Cardiac fibroblast (primary cell): ENCODE data around the gene CCDC149.

Source experiments
- DNase-seq, 2 donors: peaks; one replicate each; pipeline versions ENCODE4 v3.0.0 to v3.0.0-alpha.2; 2010; ENCODE audit warnings: low read depth in 2 of 2
- H3K4me3 ChIP-seq, 2 donors: replicated peaks in 1 of 2; 1 replicate in 1 of 2; 2 replicates in 1 of 2; pipeline ENCODE4 v1.5.1; 2011; ENCODE audit warnings: low read depth in 2 of 2, low read length in 2 of 2, mild to moderate bottlenecking in 2 of 2, moderate library complexity in 1 of 2
- CTCF ChIP-seq: IDR thresholded peaks from one replicate; pipeline ENCODE4 v1.5.1; 2011; ENCODE audit warnings: low read depth, mild to moderate bottlenecking, low read length, inconsistent platforms

The CCDC149 gene

GRCh38 chr4:24813732-24814131, 99.1 kb downstream of the CCDC149 start:
- no peak overlapping the region for H3K4me3 ChIP-seq
- TF ChIP-seq CTCF, result no peak
- DNase-seq, result no peak

GRCh38 chr4:24810871-24811631, 101.8 kb downstream of the CCDC149 start:
- no peak overlapping the region for H3K4me3 ChIP-seq
- no peak for TF ChIP-seq CTCF
- no peak for DNase-seq

GRCh38 chr4:24809815-24810405, 102.9 kb downstream of the CCDC149 start:
- no peak overlapping the region for H3K4me3 ChIP-seq
- DNase-seq, result peak in 1 of 2 donors; percentile 48
- no peak for TF ChIP-seq CTCF

- DNase-seq, result no peak
- TF ChIP-seq CTCF, result no peak
- H3K4me3 ChIP-seq, result no peak overlapping the region
These were observed 103.5 kb downstream of the CCDC149 start for GRCh38 chr4:24809376-24809775.

- no peak for DNase-seq
- no peak for TF ChIP-seq CTCF
- no peak overlapping the region for H3K4me3 ChIP-seq
These were observed 103.9 kb downstream of the CCDC149 start for GRCh38 chr4:24808955-24809354.

GRCh38 chr4:24808261-24808660, 104.6 kb downstream of the CCDC149 start:
- H3K4me3 ChIP-seq, result no peak overlapping the region
- no peak for TF ChIP-seq CTCF
- DNase-seq, result no peak
